Fibroblast of the aortic adventitia (primary cell): ENCODE data around the gene IGF1. TPM values are rescaled to one million over a fixed set of nuclear protein-coding genes. Genes with fewer than 3 reads are reported as not detected.

Experiments used
- DNase-seq: peaks from one replicate; pipeline ENCODE4 v3.0.0-alpha.2; 2010; ENCODE audit warnings: low read depth
- H3K4me3 ChIP-seq: 2 replicates; pipeline ENCODE4 v1.5.1; 2011; ENCODE audit warnings: low read depth, mild to moderate bottlenecking, control low read depth, low read length, moderate library complexity
- CTCF ChIP-seq: IDR thresholded peaks from 2 replicates; pipeline ENCODE4 v1.5.1; 2011; ENCODE audit warnings: mild to moderate bottlenecking, low read length, control low read depth, inconsistent platforms; ENCODE audit not compliant: insufficient read depth
- total RNA-seq: library from RNA; depleted of rRNA; stranded (reverse); fragments of >200 nt; gene quantifications from 2 replicates; pipeline ENCODE4 v1.2.3, GENCODE V29; 2012; ENCODE audit warnings: low replicate concordance

The IGF1 gene
- total RNA-seq, 1 donor = 0.63 TPM

GRCh38 chr12:102503056-102503681, 22.8 kb upstream of the IGF1 start:
- DNase-seq = no peak
- no peak for TF ChIP-seq CTCF
- no peak overlapping the region for H3K4me3 ChIP-seq

GRCh38 chr12:102501773-102502172, 21.4 kb upstream of the IGF1 start:
- H3K4me3 ChIP-seq = no peak overlapping the region
- TF ChIP-seq CTCF = no peak
- DNase-seq = no peak

DNA sequence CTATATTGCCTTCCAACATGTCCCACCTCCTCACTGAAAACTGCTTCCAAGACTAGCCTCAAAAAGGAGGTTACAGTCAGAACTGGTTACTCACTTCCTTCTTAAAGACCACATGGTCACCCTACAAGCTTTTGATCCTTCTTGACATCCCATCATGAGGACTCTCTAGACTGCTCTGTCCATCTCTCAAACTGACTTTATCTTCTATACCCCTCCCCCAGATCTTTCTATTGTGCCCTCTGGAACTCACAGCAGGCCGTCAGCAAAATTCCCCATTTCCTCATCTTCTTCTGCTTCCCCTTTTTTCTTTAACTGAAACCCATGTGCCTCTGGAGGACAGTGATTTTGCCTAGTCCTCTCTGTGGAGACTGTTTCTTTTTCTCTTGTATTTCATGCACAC, 18.1 kb upstream of the IGF1 start:
- DNase-seq = no peak
- no peak for TF ChIP-seq CTCF

DNA sequence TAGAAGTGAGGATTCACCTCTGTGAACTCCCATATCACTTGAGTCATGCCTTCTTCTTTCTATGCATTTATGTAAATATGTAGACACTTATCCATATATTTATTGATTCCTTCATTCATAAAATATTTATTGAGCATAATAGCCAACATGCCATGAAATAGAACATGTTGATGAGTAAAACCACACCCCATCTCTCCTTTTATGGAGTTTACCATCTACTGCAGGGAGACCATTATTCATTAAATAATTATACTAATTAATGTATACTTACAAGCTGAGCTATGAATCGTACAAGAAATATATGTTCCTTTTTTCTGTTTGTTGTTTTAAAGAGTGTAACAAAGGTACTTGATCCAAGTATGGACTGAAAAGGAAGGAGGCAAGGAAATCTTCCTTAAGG, 17.4 kb upstream of the IGF1 start:
- no peak for TF ChIP-seq CTCF
- no peak overlapping the region for H3K4me3 ChIP-seq
- no peak for DNase-seq

More for the DNA sequence above, 18.1 kb upstream of the IGF1 start:
- no peak overlapping the region for H3K4me3 ChIP-seq

DNA sequence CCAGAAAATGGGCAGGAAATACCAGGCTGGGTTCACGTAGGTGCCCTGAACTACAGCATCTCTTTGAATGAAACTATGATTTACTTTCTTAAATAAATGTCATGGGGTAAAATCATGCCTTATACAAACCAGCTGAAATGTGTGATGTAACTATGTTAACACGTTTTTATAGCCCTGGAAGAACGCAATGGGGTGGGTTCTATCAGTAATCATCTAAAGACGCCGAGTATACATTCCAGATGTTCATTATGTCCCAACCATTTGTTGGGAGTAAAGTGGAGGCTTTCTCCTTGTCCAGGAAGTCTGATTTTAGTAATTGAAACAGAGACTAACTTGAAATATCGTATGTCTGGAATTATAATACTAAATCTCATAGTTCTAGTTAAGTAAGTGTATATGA, 16.2 kb upstream of the IGF1 start:
- TF ChIP-seq CTCF = no peak
- no peak for DNase-seq
- no peak overlapping the region for H3K4me3 ChIP-seq

GRCh38 chr12:102487226-102487625, 6.9 kb upstream of the IGF1 start:
- TF ChIP-seq CTCF = no peak
- no peak for DNase-seq

GRCh38 chr12:102486153-102486552, 5.8 kb upstream of the IGF1 start:
- DNase-seq = no peak
- no peak overlapping the region for H3K4me3 ChIP-seq
- no peak for TF ChIP-seq CTCF

More at GRCh38 chr12:102487226-102487625, 6.9 kb upstream of the IGF1 start:
- no peak overlapping the region for H3K4me3 ChIP-seq
